Occipital lobe (tissue), 3 donors: ENCODE measurements around the gene CECR2. TPM values are rescaled to one million over a fixed set of nuclear protein-coding genes. Genes with fewer than 3 reads are reported as not detected.

ENCODE experiments used
- DNase-seq: peaks from one replicate; lab custom pipeline; 2025; lab: John Stamatoyannopoulos, UW
- small RNA-seq: library from RNA; depleted of rRNA; stranded (forward); fragments of <200 nt; gene quantifications from one replicate; pipeline ENCODE3, GENCODE V24; 2014
- total RNA-seq: library from RNA; depleted of rRNA; stranded (reverse); fragments of >200 nt; gene quantifications from one replicate; pipeline ENCODE4 v1.2.3, GENCODE V29; 2014

CECR2 gene
- total RNA-seq, 1 donor from 2014 or later: 4.4 TPM

DNA sequence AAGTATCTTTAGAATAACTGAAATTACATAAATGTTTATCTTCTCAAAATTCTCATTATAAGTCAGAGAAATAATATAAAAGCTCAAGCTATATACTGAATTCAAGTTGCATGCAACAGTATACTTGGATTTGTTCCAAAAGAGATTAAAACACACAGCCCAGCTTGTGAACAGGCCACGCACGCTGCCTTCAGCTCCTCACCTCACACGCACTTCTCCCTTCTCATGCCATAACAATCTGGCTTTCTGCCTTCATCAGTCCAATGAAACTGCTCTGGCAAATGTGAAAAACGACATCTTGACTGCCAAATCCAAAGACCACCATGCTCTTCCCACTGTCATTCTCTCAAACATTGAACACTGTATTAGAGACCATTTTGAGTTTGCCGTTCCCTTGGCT lies 237.2 kb downstream of the CECR2 start:
- no peak for DNase-seq

Small RNAs within 50 kb of the gene (small RNA-seq; reads per million reads assigned to genes)
- gene CECR9 (not detected), gene RN7SL843P (not detected)

Other genes starting within 250 kb of the CECR2 start
- gene TMEM121B, start 248.1 kb upstream of the CECR2 start, total RNA-seq: 10.0 TPM
- 41.3 TPM for gene HDHD5, start 210.2 kb upstream of the CECR2 start, total RNA-seq
- gene ADA2, start 150.0 kb upstream of the CECR2 start, total RNA-seq: 3.4 TPM
- 6.4 TPM for gene SLC25A18, start 194.0 kb downstream of the CECR2 start, total RNA-seq